ENCODE results near the gene NWD2. TPM values are rescaled to one million over a fixed set of nuclear protein-coding genes. Genes with fewer than 3 reads are reported as not detected.

Gene NWD2
- total RNA-seq, 8 experiments from 2014 or later = 0.13 to 9.3 (median 2.0) TPM

GRCh38 chr4:37236165-37236564 lies 8.4 kb upstream of the NWD2 start:
- WGBS, 10 experiments = 86 to 100% (median 100%) methylated on average over 1 to 2 of the region's 2 CpGs; no CpG with 5 or more reads in 6 of the 10 experiments
- in situ Hi-C loops (cut with MboI; ENCODE audit: low pct_unique_long_range_greater_than_20kb in 2 of 9, low sequenced_read_pairs in 9 of 9, unreplicated experiment in 9 of 9) = no loop called here
- no peaks in the 10 kb centered on the region for H3K4me1 ChIP-seq (replicated peaks in 1 of 2)
- no peak overlapping the region for H3K27ac ChIP-seq
- ATAC-seq (replicated peaks in 6 of 8) = peak in 5 of 8 experiments; percentile 52 to 90 (median 57)
- H3K4me3 ChIP-seq = no peak overlapping the region

GRCh38 chr4:37241647-37242046 lies 2.9 kb upstream of the NWD2 start:
- Histone ChIP-seq H3K4me1 (replicated peaks in 1 of 2) (peaks cover 3 to 11% of the 10 kb centered on the region in 2 donors), H3K4me3 (no peak overlapping the region), H3K27ac (no peak overlapping the region)
- ATAC-seq (replicated peaks in 6 of 8) = no peak
- in situ Hi-C loops (cut with MboI; ENCODE audit: low pct_unique_long_range_greater_than_20kb in 2 of 9, low sequenced_read_pairs in 9 of 9, unreplicated experiment in 9 of 9) = no loop called here

- ATAC-seq (replicated peaks in 6 of 8) = peak in 6 of 8 experiments; percentile 19 to 72 (median 56)
- H3K4me1 ChIP-seq (replicated peaks in 1 of 2) = peaks cover 3 to 11% of the 10 kb centered on the region in 2 donors
- in situ Hi-C loops (cut with MboI; ENCODE audit: low pct_unique_long_range_greater_than_20kb in 2 of 9, low sequenced_read_pairs in 9 of 9, unreplicated experiment in 9 of 9) = no loop called here
Observed at GRCh38 chr4:37243051-37243450, 1.5 kb upstream of the NWD2 start.

GRCh38 chr4:37243722-37244582 lies 591 bp upstream of the NWD2 start:
- H3K4me3 ChIP-seq = peak overlapping the region; percentile 46 to 58 (median 50)
- WGBS, 10 experiments = 0 to 5% (median 1%) methylated on average over 3 to 16 of the region's 70 CpGs; no CpG with 5 or more reads in 4 of the 10 experiments
- peaks cover 3 to 11% of the 10 kb centered on the region in 2 donors for H3K4me1 ChIP-seq (replicated peaks in 1 of 2)
- in situ Hi-C loops (cut with MboI; ENCODE audit: low pct_unique_long_range_greater_than_20kb in 2 of 9, low sequenced_read_pairs in 9 of 9, unreplicated experiment in 9 of 9) = no loop called here
- H3K27ac ChIP-seq = no peak overlapping the region
- ATAC-seq (replicated peaks in 6 of 8) = peak in 6 of 8 experiments; percentile 15 to 46 (median 30)

More at GRCh38 chr4:37243051-37243450, 1.5 kb upstream of the NWD2 start:
- WGBS, 10 experiments = 40 to 67% (median 43%) methylated on average over 1 to 4 of the region's 5 CpGs; no CpG with 5 or more reads in 5 of the 10 experiments
- Histone ChIP-seq H3K27ac (no peak overlapping the region), H3K4me3 (no peak overlapping the region)

- WGBS, 10 experiments = 0 to 9% (median 0%) methylated on average over 2 to 12 of the region's 23 CpGs; no CpG with 5 or more reads in 1 of the 10 experiments
- peak in 4 of 8 experiments; percentile 1 to 15 (median 8) for ATAC-seq (replicated peaks in 6 of 8)
- peak overlapping the region; percentile 46 to 58 (median 50) for H3K4me3 ChIP-seq
- peaks cover 3 to 11% of the 10 kb centered on the region in 2 donors for H3K4me1 ChIP-seq (replicated peaks in 1 of 2)
- in situ Hi-C loops (cut with MboI; ENCODE audit: low pct_unique_long_range_greater_than_20kb in 2 of 9, low sequenced_read_pairs in 9 of 9, unreplicated experiment in 9 of 9) = no loop called here
- no peak overlapping the region for H3K27ac ChIP-seq
Observed at GRCh38 chr4:37245391-37245954, 930 bp downstream of the NWD2 start.

- Histone ChIP-seq H3K27ac (no peak overlapping the region), H3K4me1 (replicated peaks in 1 of 2) (peaks cover 3 to 10% of the 10 kb centered on the region in 2 donors), H3K4me3 (peak overlapping the region in 2 of 5 donors; percentile 46 to 50)
- ATAC-seq (replicated peaks in 6 of 8) = no peak
- in situ Hi-C loops (cut with MboI; ENCODE audit: low pct_unique_long_range_greater_than_20kb in 2 of 9, low sequenced_read_pairs in 9 of 9, unreplicated experiment in 9 of 9) = no loop called here
- 0 to 51% (median 32%) methylated on average over 2 to 6 of the region's 6 CpGs for WGBS, 10 experiments
Observed at GRCh38 chr4:37246891-37247290, 2.3 kb downstream of the NWD2 start.

- Histone ChIP-seq H3K27ac (no peak overlapping the region), H3K4me3 (no peak overlapping the region), H3K4me1 (replicated peaks in 1 of 2) (no peaks in the 10 kb centered on the region)
- ATAC-seq (replicated peaks in 6 of 8) = no peak
- in situ Hi-C loops (cut with MboI; ENCODE audit: low pct_unique_long_range_greater_than_20kb in 2 of 9, low sequenced_read_pairs in 9 of 9, unreplicated experiment in 9 of 9) = no loop called here
- 0 to 100% (median 54%) methylated on average over 1 of the region's 1 CpG; no CpG with 5 or more reads in 2 of the 10 experiments for WGBS, 10 experiments
Observed at GRCh38 chr4:37258221-37258620, 13.7 kb downstream of the NWD2 start.

- no peak overlapping the region for H3K4me3 ChIP-seq
- ATAC-seq (replicated peaks in 6 of 8) = no peak
- peaks cover 0 to 4% of the 10 kb centered on the region in 2 donors for H3K4me1 ChIP-seq (replicated peaks in 1 of 2)
- no peak overlapping the region for H3K27ac ChIP-seq
- in situ Hi-C loops (cut with MboI; ENCODE audit: low pct_unique_long_range_greater_than_20kb in 2 of 9, low sequenced_read_pairs in 9 of 9, unreplicated experiment in 9 of 9) = no loop called here
- WGBS, 10 experiments = 0 to 91% (median 64%) methylated on average over 1 to 3 of the region's 3 CpGs
Observed at GRCh38 chr4:37268319-37268718, 23.8 kb downstream of the NWD2 start.

- ATAC-seq (replicated peaks in 6 of 8) = no peak
- Histone ChIP-seq H3K4me1 (replicated peaks in 1 of 2) (peaks cover 0 to 9% of the 10 kb centered on the region in 2 donors), H3K27ac (no peak overlapping the region), H3K4me3 (no peak overlapping the region)
- in situ Hi-C loops (cut with MboI; ENCODE audit: low pct_unique_long_range_greater_than_20kb in 2 of 9, low sequenced_read_pairs in 9 of 9, unreplicated experiment in 9 of 9) = no loop called here
- 13 to 100% (median 95%) methylated on average over 1 of the region's 1 CpG; no CpG with 5 or more reads in 1 of the 10 experiments for WGBS, 10 experiments
Observed at GRCh38 chr4:37279121-37279520, 34.6 kb downstream of the NWD2 start.

GRCh38 chr4:37279894-37280592 lies 35.5 kb downstream of the NWD2 start:
- ATAC-seq (replicated peaks in 6 of 8) = no peak
- in situ Hi-C loops (cut with MboI; ENCODE audit: low pct_unique_long_range_greater_than_20kb in 2 of 9, low sequenced_read_pairs in 9 of 9, unreplicated experiment in 9 of 9) = no loop called here
- Histone ChIP-seq H3K27ac (no peak overlapping the region), H3K4me1 (replicated peaks in 1 of 2) (peaks cover 0 to 9% of the 10 kb centered on the region in 2 donors), H3K4me3 (no peak overlapping the region)
- 0 to 100% (median 79%) methylated on average over 1 to 6 of the region's 6 CpGs; no CpG with 5 or more reads in 1 of the 10 experiments for WGBS, 10 experiments

- 0 to 100% (median 14%) methylated on average over 1 of the region's 1 CpG; no CpG with 5 or more reads in 1 of the 10 experiments for WGBS, 10 experiments
- in situ Hi-C loops (cut with MboI; ENCODE audit: low pct_unique_long_range_greater_than_20kb in 2 of 9, low sequenced_read_pairs in 9 of 9, unreplicated experiment in 9 of 9) = no loop called here
- no peak for ATAC-seq (replicated peaks in 6 of 8)
- Histone ChIP-seq H3K27ac (no peak overlapping the region), H3K4me1 (replicated peaks in 1 of 2) (no peaks in the 10 kb centered on the region), H3K4me3 (no peak overlapping the region)
Observed at GRCh38 chr4:37299468-37299867, 54.9 kb downstream of the NWD2 start.

GRCh38 chr4:37304612-37305011 lies 60.1 kb downstream of the NWD2 start:
- 0 to 100% (median 50%) methylated on average over 1 to 3 of the region's 6 CpGs; no CpG with 5 or more reads in 4 of the 10 experiments for WGBS, 10 experiments
- no peak overlapping the region for H3K4me3 ChIP-seq
- no peak overlapping the region for H3K27ac ChIP-seq
- ATAC-seq (replicated peaks in 6 of 8) = no peak
- in situ Hi-C loops (cut with MboI; ENCODE audit: low pct_unique_long_range_greater_than_20kb in 2 of 9, low sequenced_read_pairs in 9 of 9, unreplicated experiment in 9 of 9) = no loop called here
- H3K4me1 ChIP-seq (replicated peaks in 1 of 2) = no peaks in the 10 kb centered on the region

GRCh38 chr4:37305984-37306383 lies 61.4 kb downstream of the NWD2 start:
- no peak overlapping the region for H3K4me3 ChIP-seq
- in situ Hi-C loops (cut with MboI; ENCODE audit: low pct_unique_long_range_greater_than_20kb in 2 of 9, low sequenced_read_pairs in 9 of 9, unreplicated experiment in 9 of 9) = no loop called here
- H3K27ac ChIP-seq = no peak overlapping the region
- ATAC-seq (replicated peaks in 6 of 8) = no peak
- 0 to 100% (median 30%) methylated on average over 1 of the region's 1 CpG; no CpG with 5 or more reads in 2 of the 10 experiments for WGBS, 10 experiments
- no peaks in the 10 kb centered on the region for H3K4me1 ChIP-seq (replicated peaks in 1 of 2)

Measured in motor neuron (in vitro differentiated cells).